ENCODE measurements around the gene ZNF180.
"Not testable (repeated sequence)": the region's sequence is repeated elsewhere in the genome, so short reads cannot be mapped to it uniquely, and the experiment has no call there.

- TF ChIP-seq CREB1 (CRISPR knock-in tag; IDR thresholded peaks at IDR 0.05; ENCODE audit: low read depth); CTCF (conservative IDR thresholded peaks at IDR 0.05; ENCODE audit: low read depth in 2 of 2): not testable (repeated sequence)
Measured at GRCh38 chr19:44468730-44469129, 31.6 kb downstream of the ZNF180 start.

Measured in GM23338 (cell line).